Mesothelial cell of epicardium (in vitro differentiated cells): Measurements from ENCODE around the gene CLSTN2. TPM values are rescaled to one million over a fixed set of nuclear protein-coding genes. Genes with fewer than 3 reads are reported as not detected.

ENCODE experiments used
- DNase-seq, 2 experiments: peaks; one replicate each; pipeline ENCODE4 v3.0.0; 2021; ENCODE audit warnings: low spot score in 2 of 2; ENCODE audit not compliant: unreplicated experiment in 2 of 2
- H3K27ac Mint-ChIP-seq: 2 replicates; pipeline ENCODE4 v1.8.0; 2021; ENCODE audit warnings: mixed read lengths
- H3K27me3 Mint-ChIP-seq: 2 replicates; pipeline ENCODE4 v1.8.0; 2021; ENCODE audit warnings: low read depth, mixed read lengths
- H3K36me3 Mint-ChIP-seq: 2 replicates; pipeline ENCODE4 v1.8.0; 2021; ENCODE audit warnings: mixed read lengths
- H3K4me1 Mint-ChIP-seq: 2 replicates; pipeline ENCODE4 v1.8.0; 2021; ENCODE audit warnings: mixed read lengths
- H3K4me3 Mint-ChIP-seq: 2 replicates; pipeline ENCODE4 v1.8.0; 2021; ENCODE audit warnings: mild to moderate bottlenecking, moderate library complexity, mixed read lengths
- H3K9me3 Mint-ChIP-seq: 2 replicates; pipeline ENCODE4 v1.8.0; 2021; ENCODE audit warnings: mixed read lengths
- CTCF ChIP-seq: fragments of 200-600 bp; sonication (generic); IDR thresholded peaks from one replicate; pipeline ENCODE4 v1.5.0; 2021; ENCODE audit warnings: antibody characterized with exemption; ENCODE audit not compliant: unreplicated experiment
- total RNA-seq: library from RNA; stranded (reverse); gene quantifications from 3 replicates; pipeline ENCODE4 v1.2.1, GENCODE V29; 2021

CLSTN2 gene
- total RNA-seq, 1 donor from 2014 or later = 18.2 TPM

GRCh38 chr3:140563206-140563760 lies 628.3 kb downstream of the CLSTN2 start:
- Mint-ChIP-seq H3K36me3 (no peaks in the 10 kb centered on the region), H3K4me1 (no peaks in the 10 kb centered on the region), H3K4me3 (no peak overlapping the region), H3K9me3 (no peaks in the 10 kb centered on the region), H3K27me3 (no peaks in the 10 kb centered on the region), H3K27ac (no peak overlapping the region)
- no peak for DNase-seq
- TF ChIP-seq CTCF = no peak

- TF ChIP-seq CTCF = no peak
- no peaks in the 10 kb centered on the region for H3K36me3 Mint-ChIP-seq
- no peak for DNase-seq
- peaks cover 1% of the 10 kb centered on the region for H3K4me1 Mint-ChIP-seq
- no peaks in the 10 kb centered on the region for H3K9me3 Mint-ChIP-seq
- H3K27ac Mint-ChIP-seq = no peak overlapping the region
- no peaks in the 10 kb centered on the region for H3K27me3 Mint-ChIP-seq
- H3K4me3 Mint-ChIP-seq = no peak overlapping the region
Measured at GRCh38 chr3:140568131-140568530, 633.1 kb downstream of the CLSTN2 start.

- Mint-ChIP-seq H3K27me3 (no peaks in the 10 kb centered on the region), H3K4me3 (no peak overlapping the region)
- no peak for TF ChIP-seq CTCF
Measured at GRCh38 chr3:140568842-140569520, 634.0 kb downstream of the CLSTN2 start.

GRCh38 chr3:140570602-140571001 lies 635.6 kb downstream of the CLSTN2 start:
- H3K36me3 Mint-ChIP-seq = no peaks in the 10 kb centered on the region
- H3K27ac Mint-ChIP-seq = no peak overlapping the region
- no peak for TF ChIP-seq CTCF
- H3K4me1 Mint-ChIP-seq = peaks cover 1% of the 10 kb centered on the region
- no peaks in the 10 kb centered on the region for H3K9me3 Mint-ChIP-seq
- H3K4me3 Mint-ChIP-seq = no peak overlapping the region
- no peak for DNase-seq
- no peaks in the 10 kb centered on the region for H3K27me3 Mint-ChIP-seq

More at GRCh38 chr3:140568842-140569520, 634.0 kb downstream of the CLSTN2 start:
- Mint-ChIP-seq H3K36me3 (no peaks in the 10 kb centered on the region), H3K9me3 (no peaks in the 10 kb centered on the region), H3K27ac (no peak overlapping the region), H3K4me1 (peaks cover 1% of the 10 kb centered on the region)
- no peak for DNase-seq

- no peak for TF ChIP-seq CTCF
- Mint-ChIP-seq H3K27ac (no peak overlapping the region), H3K9me3 (no peaks in the 10 kb centered on the region)
Measured at GRCh38 chr3:140571836-140572235, 636.9 kb downstream of the CLSTN2 start.

More at GRCh38 chr3:140571836-140572235, 636.9 kb downstream of the CLSTN2 start:
- Mint-ChIP-seq H3K27me3 (no peaks in the 10 kb centered on the region), H3K4me1 (peaks cover 1% of the 10 kb centered on the region), H3K4me3 (no peak overlapping the region), H3K36me3 (no peaks in the 10 kb centered on the region)
- DNase-seq = no peak
